H9 (cell line): ENCODE data around the gene HS6ST3. TPM values are rescaled to one million over a fixed set of nuclear protein-coding genes. Genes with fewer than 3 reads are reported as not detected.

Experiments used
- DNase-seq: peaks from one replicate; pipeline ENCODE4 v3.0.0-alpha.2; 2017
- H2AFZ ChIP-seq: one replicate; pipeline ENCODE4 v1.6.1; 2013; ENCODE audit warnings: mild to moderate bottlenecking, low read length, control low read depth, moderate library complexity
- H2AK5ac ChIP-seq: 2 replicates; pipeline ENCODE4 v1.6.1; 2013; ENCODE audit warnings: low read length, control low read depth, mixed read lengths; ENCODE audit not compliant: insufficient read length
- H2BK120ac ChIP-seq: one replicate; pipeline ENCODE4 v1.6.1; 2013; ENCODE audit warnings: low read depth, mild to moderate bottlenecking, low read length, control low read depth, inconsistent platforms; ENCODE audit not compliant: poor library complexity, severe bottlenecking
- H2BK12ac ChIP-seq: 2 replicates; pipeline ENCODE4 v1.6.1; 2013; ENCODE audit warnings: low read length, control low read depth, mixed read lengths, low read depth; ENCODE audit not compliant: insufficient read length
- H2BK15ac ChIP-seq: 2 replicates; pipeline ENCODE4 v1.6.1; 2013; ENCODE audit warnings: low read depth, low read length, control low read depth
- H2BK20ac ChIP-seq: one replicate; pipeline ENCODE4 v1.6.1; 2013; ENCODE audit warnings: low read depth, mild to moderate bottlenecking, low read length, control low read depth, inconsistent platforms; ENCODE audit not compliant: poor library complexity, severe bottlenecking
- H2BK5ac ChIP-seq: 2 replicates; pipeline ENCODE4 v1.6.1; 2013; ENCODE audit warnings: low read length, control low read depth, mixed read lengths; ENCODE audit not compliant: insufficient read length
- H3K14ac ChIP-seq: 2 replicates; pipeline ENCODE4 v1.6.1; 2013; ENCODE audit warnings: low read length, control low read depth; ENCODE audit not compliant: insufficient read depth
- H3K18ac ChIP-seq: 2 replicates; pipeline ENCODE4 v1.6.1; 2013; ENCODE audit warnings: low read depth, mild to moderate bottlenecking, mixed read lengths, low read length, control low read depth; ENCODE audit not compliant: insufficient read length
- H3K23ac ChIP-seq: 2 replicates; pipeline ENCODE4 v1.6.1; 2013; ENCODE audit warnings: low read length, control low read depth, mixed read lengths, low read depth; ENCODE audit not compliant: insufficient read length
- H3K23me2 ChIP-seq: 2 replicates; pipeline ENCODE4 v1.6.1; 2013; ENCODE audit warnings: low read depth, mild to moderate bottlenecking, mixed read lengths, low read length, control low read depth; ENCODE audit not compliant: insufficient read length, poor library complexity, severe bottlenecking
- H3K27ac ChIP-seq: 2 replicates; pipeline ENCODE4 v1.5.1; 2013; ENCODE audit warnings: low read length, control low read depth, mixed read lengths, low read depth; ENCODE audit not compliant: insufficient read length
- H3K27me3 ChIP-seq: 2 replicates; pipeline ENCODE4 v1.6.1; 2013; ENCODE audit warnings: low read length, control low read depth, inconsistent platforms; ENCODE audit not compliant: insufficient read depth
- H3K4ac ChIP-seq: 2 replicates; pipeline ENCODE4 v1.6.1; 2013; ENCODE audit warnings: low read depth, mild to moderate bottlenecking, control low read depth, inconsistent platforms, low read length, moderate library complexity
- H3K4me1 ChIP-seq: 2 replicates; pipeline ENCODE4 v1.6.1; 2013; ENCODE audit warnings: low read length, control low read depth, inconsistent platforms; ENCODE audit not compliant: insufficient read depth
- H3K4me2 ChIP-seq: 2 replicates; pipeline ENCODE4 v1.6.1; 2013; ENCODE audit warnings: low read length, control low read depth, mixed read lengths; ENCODE audit not compliant: insufficient read length, insufficient read depth
- H3K56ac ChIP-seq: 2 replicates; pipeline ENCODE4 v1.6.1; 2013; ENCODE audit warnings: low read depth, mild to moderate bottlenecking, mixed read lengths, low read length, control low read depth; ENCODE audit not compliant: insufficient read length
- H3K79me1 ChIP-seq: 2 replicates; pipeline ENCODE4 v1.6.1; 2013; ENCODE audit warnings: low read depth, mild to moderate bottlenecking, moderate library complexity, low read length, control low read depth, inconsistent platforms; ENCODE audit not compliant: insufficient read depth, poor library complexity, severe bottlenecking
- H3K79me2 ChIP-seq: 2 replicates; pipeline ENCODE4 v1.6.1; 2013; ENCODE audit warnings: low read length, control low read depth, inconsistent platforms; ENCODE audit not compliant: insufficient read depth
- H3K9ac ChIP-seq: 2 replicates; pipeline ENCODE4 v1.6.1; 2013; ENCODE audit warnings: low read length, control low read depth, mixed read lengths; ENCODE audit not compliant: insufficient read length; ENCODE audit errors: extremely low read depth
- H3K9me3 ChIP-seq: one replicate; pipeline ENCODE4 v1.6.1; 2013; ENCODE audit warnings: low read depth, low read length, inconsistent platforms; ENCODE audit not compliant: control insufficient read depth
- H3T11ph ChIP-seq: one replicate; pipeline ENCODE4 v1.6.1; 2013; ENCODE audit warnings: mild to moderate bottlenecking, low read length, control low read depth, inconsistent platforms
- H4K20me1 ChIP-seq: one replicate; pipeline ENCODE4 v1.6.1; 2013; ENCODE audit not compliant: control insufficient read depth, insufficient read length, insufficient read depth
- H4K5ac ChIP-seq: 2 replicates; pipeline ENCODE4 v1.6.1; 2013; ENCODE audit warnings: low read depth, mild to moderate bottlenecking, mixed read lengths, low read length, control low read depth; ENCODE audit not compliant: insufficient read length
- H4K8ac ChIP-seq: replicated peaks from 2 replicates; pipeline ENCODE4 v1.6.1; 2013; ENCODE audit warnings: low read length, control low read depth, mixed read lengths, low read depth; ENCODE audit not compliant: insufficient read length
- H4K91ac ChIP-seq: 2 replicates; pipeline ENCODE4 v1.6.1; 2013; ENCODE audit warnings: low read depth, mild to moderate bottlenecking, moderate library complexity, mixed read lengths, low read length, control low read depth; ENCODE audit not compliant: insufficient read length
- H3K27ac Mint-ChIP-seq, 3 experiments: 2 replicates in 2 of 3; 3 replicates in 1 of 3; pipeline ENCODE4 v1.8.0; 2020 to 2021; ENCODE audit warnings: mixed read lengths in 3 of 3, mild to moderate bottlenecking in 1 of 3, moderate library complexity in 1 of 3
- H3K27me3 Mint-ChIP-seq: 2 replicates; pipeline ENCODE4 v1.8.0; 2021; ENCODE audit warnings: low read depth, mild to moderate bottlenecking, moderate library complexity, mixed read lengths
- H3K36me3 Mint-ChIP-seq, 3 experiments: 2 replicates in 2 of 3; 3 replicates in 1 of 3; pipeline ENCODE4 v1.8.0; 2020 to 2021; ENCODE audit warnings: low read depth in 3 of 3, mixed read lengths in 3 of 3; ENCODE audit not compliant: insufficient read depth in 1 of 3
- H3K4me1 Mint-ChIP-seq, 2 experiments: 2 replicates each; pipeline ENCODE4 v1.8.0; 2020; ENCODE audit warnings: mixed read lengths in 2 of 2
- H3K4me3 Mint-ChIP-seq, 2 experiments: 2 replicates in 1 of 2; 3 replicates in 1 of 2; pipeline ENCODE4 v1.8.0; 2020 to 2021; ENCODE audit warnings: mild to moderate bottlenecking in 2 of 2, mixed read lengths in 2 of 2, moderate library complexity in 1 of 2
- H3K9me3 Mint-ChIP-seq, 2 experiments: 2 replicates in 1 of 2; 3 replicates in 1 of 2; pipeline ENCODE4 v1.8.0; 2020; ENCODE audit warnings: mild to moderate bottlenecking in 2 of 2, mixed read lengths in 2 of 2, moderate library complexity in 1 of 2
- CTCF ChIP-seq: fragments of 200-600 bp; sonication (generic); conservative IDR thresholded peaks from 3 replicates; pipeline ENCODE4 v1.8.0; 2021; ENCODE audit warnings: antibody characterized with exemption, mild to moderate bottlenecking
- WGBS: extraction: QIAGEN DNeasy Blood & Tissue Kit; methylation state at CpG from one replicate; pipeline ENCODE4 v1.1.7; 2013; ENCODE audit warnings: missing lambda C conversion rate, low lambda C conversion rate, mixed read lengths; ENCODE audit not compliant: insufficient read length; ENCODE audit errors: extremely low coverage; 5-methylcytosine and 5-hydroxymethylcytosine counted together
- total RNA-seq: library from RNA; stranded (reverse); gene quantifications from 2 replicates; pipeline ENCODE4 v1.2.1, GENCODE V29; 2021

HS6ST3 gene
- total RNA-seq, 1 experiment from 2014 or later = 0.44 TPM

- H4K20me1 ChIP-seq = no peaks in the 10 kb centered on the region
- H3K18ac ChIP-seq = no peak overlapping the region
- no peaks in the 10 kb centered on the region; the same call in 1 of the 2 replicates for H3K4me1 ChIP-seq
- H3K36me3 Mint-ChIP-seq = no peaks in the 10 kb centered on the region
- H3T11ph ChIP-seq = no peak overlapping the region
- H3K23me2 ChIP-seq = no peaks in the 10 kb centered on the region
- no peaks in the 10 kb centered on the region for H3K27me3 Mint-ChIP-seq
- H3K27ac ChIP-seq = no peak overlapping the region
- H2AK5ac ChIP-seq = no peak overlapping the region
- H2BK5ac ChIP-seq = no peak overlapping the region
- H2BK15ac ChIP-seq = no peak overlapping the region
- no peaks in the 10 kb centered on the region for H3K9me3 ChIP-seq
- H2BK12ac ChIP-seq = no peak overlapping the region
- H2BK120ac ChIP-seq = no peak overlapping the region
- H2AFZ ChIP-seq = no peak overlapping the region
- no peak overlapping the region for H4K5ac ChIP-seq
- no peaks in the 10 kb centered on the region for H3K79me2 ChIP-seq
- H2BK20ac ChIP-seq = no peak overlapping the region
- no peak for DNase-seq
- no peak overlapping the region for H3K4me3 Mint-ChIP-seq
- no peaks in the 10 kb centered on the region for H3K79me1 ChIP-seq
- no peak overlapping the region for H4K8ac ChIP-seq
- no peak for TF ChIP-seq CTCF
- H3K27me3 ChIP-seq = no peaks in the 10 kb centered on the region
- no peak overlapping the region for H3K4ac ChIP-seq
- no peak overlapping the region for H3K14ac ChIP-seq
- H3K4me2 ChIP-seq = no peak overlapping the region
- H3K56ac ChIP-seq = no peak overlapping the region
- WGBS = no CpG with 5 or more reads among the region's 5 CpGs
- peaks cover 8 to 12% of the 10 kb centered on the region in 2 experiments for H3K4me1 Mint-ChIP-seq
- no peak overlapping the region for H3K27ac Mint-ChIP-seq
- no peak overlapping the region for H3K9ac ChIP-seq
- H3K23ac ChIP-seq = no peak overlapping the region
- no peak overlapping the region for H4K91ac ChIP-seq
- H3K9me3 Mint-ChIP-seq = no peaks in the 10 kb centered on the region
These were observed 9.2 kb upstream of the HS6ST3 start for GRCh38 chr13:96080676-96081075.
